ENCODE data around the gene NRG2.

DNA sequence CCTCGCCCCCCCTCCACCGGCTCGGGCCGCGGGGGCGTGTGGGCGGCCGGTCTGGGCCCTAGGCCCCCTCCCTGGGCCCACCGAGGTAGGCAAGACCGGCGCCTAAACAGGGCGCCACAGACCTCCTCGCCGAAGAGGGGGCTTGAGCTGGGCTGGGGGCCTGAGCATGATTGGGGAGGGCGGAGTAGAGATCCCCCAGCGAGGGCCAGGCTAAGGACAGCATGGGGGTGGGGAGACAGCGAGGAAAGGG, 138.6 kb downstream of the NRG2 start:
- no peak for TF ChIP-seq POLR2A (IDR thresholded peaks at IDR 0.05)
- TF ChIP-seq, protein P1, sequence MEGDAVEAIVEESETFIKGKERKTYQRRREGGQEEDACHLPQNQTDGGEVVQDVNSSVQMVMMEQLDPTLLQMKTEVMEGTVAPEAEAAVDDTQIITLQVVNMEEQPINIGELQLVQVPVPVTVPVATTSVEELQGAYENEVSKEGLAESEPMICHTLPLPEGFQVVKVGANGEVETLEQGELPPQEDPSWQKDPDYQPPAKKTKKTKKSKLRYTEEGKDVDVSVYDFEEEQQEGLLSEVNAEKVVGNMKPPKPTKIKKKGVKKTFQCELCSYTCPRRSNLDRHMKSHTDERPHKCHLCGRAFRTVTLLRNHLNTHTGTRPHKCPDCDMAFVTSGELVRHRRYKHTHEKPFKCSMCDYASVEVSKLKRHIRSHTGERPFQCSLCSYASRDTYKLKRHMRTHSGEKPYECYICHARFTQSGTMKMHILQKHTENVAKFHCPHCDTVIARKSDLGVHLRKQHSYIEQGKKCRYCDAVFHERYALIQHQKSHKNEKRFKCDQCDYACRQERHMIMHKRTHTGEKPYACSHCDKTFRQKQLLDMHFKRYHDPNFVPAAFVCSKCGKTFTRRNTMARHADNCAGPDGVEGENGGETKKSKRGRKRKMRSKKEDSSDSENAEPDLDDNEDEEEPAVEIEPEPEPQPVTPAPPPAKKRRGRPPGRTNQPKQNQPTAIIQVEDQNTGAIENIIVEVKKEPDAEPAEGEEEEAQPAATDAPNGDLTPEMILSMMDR (IDR thresholded peaks at IDR 0.05): no peak
